HCT116 (cell line): ENCODE results near the gene RBM47. TPM values are rescaled to one million over a fixed set of nuclear protein-coding genes. Genes with fewer than 3 reads are reported as not detected.

Source experiments
- ATAC-seq: fragments of 200-7000 bp; cut with Tn5 transposase; 2 replicates; pipeline ENCODE4 v1.9.1; 2020; ENCODE audit warnings: mild to moderate bottlenecking, moderate library complexity
- BruUV-seq: library from RNA; stranded (reverse); fragments of 400-500 nt; replicated peaks from 2 replicates; lab custom pipeline; 2021; lab: Mats Ljungman, UMichigan
- CTCF ChIA-PET: fragments of 300-600 bp; sonication (Branson Sonifier 250); formaldehyde crosslinking; loops from one replicate; lab custom pipeline; 2021; ENCODE audit warnings: antibody characterized with exemption; lab: Charles Lee
- POLR2A ChIA-PET: fragments of 300-600, 350-600 bp; sonication (Branson Sonifier 250); formaldehyde crosslinking; loops from one replicate; lab custom pipeline; 2021; ENCODE audit warnings: antibody characterized with exemption; lab: Charles Lee
- RAD21 ChIA-PET, 2 experiments: fragments of 300-600 bp; sonication (Branson Sonifier 250); formaldehyde crosslinking; loops; one replicate each; lab custom pipeline; 2023; ENCODE audit warnings: low total read pairs in 2 of 2; ENCODE audit not compliant: uncharacterized antibody in 2 of 2, unreplicated experiment in 2 of 2, low non-redundant PET in 1 of 2; lab: Charles Lee
- DNase-seq: peaks from one replicate; pipeline ENCODE4 v3.0.0-alpha.2; 2010; ENCODE audit warnings: low read depth, low spot score
- H2AFZ ChIP-seq: fragments of 200-600 bp; shearing (Covaris generic), sonication (generic); 2 replicates; pipeline ENCODE4 v1.6.1; 2017; ENCODE audit warnings: low read depth, mixed run types, mixed read lengths, antibody characterized with exemption, low read length; ENCODE audit not compliant: poor library complexity, severe bottlenecking
- H3K27ac ChIP-seq: 2 replicates; pipeline ENCODE4 v1.5.1; 2012; ENCODE audit warnings: low read depth, low read length
- H3K27me3 ChIP-seq: fragments of 200-600 bp; sonication (generic); 2 replicates; pipeline ENCODE4 v1.6.1; 2016; ENCODE audit warnings: mixed run types, low read length, mixed read lengths; ENCODE audit not compliant: insufficient read depth
- H3K36me3 ChIP-seq, 2 experiments: fragments of 200-500 bp in 1 of 2; fragments of 200-600 bp in 1 of 2; sonication (Bioruptor generic) in 1 of 2; sonication (generic) in 1 of 2; 2 replicates each; pipeline versions ENCODE4 v1.5.1 to v1.6.1; 2014 to 2016; ENCODE audit warnings: low read length in 2 of 2, inconsistent platforms in 1 of 2, mixed read lengths in 1 of 2, mixed run types in 1 of 2; ENCODE audit not compliant: insufficient read depth in 2 of 2, control insufficient read depth in 1 of 2
- H3K4me1 ChIP-seq, 2 experiments: fragments of 200-600 bp in 1 of 2; sonication (generic) in 1 of 2; 2 replicates each; pipeline versions ENCODE4 v1.5.1 to v1.6.1; 2012 to 2017; ENCODE audit warnings: low read length in 2 of 2, inconsistent platforms in 1 of 2, mild to moderate bottlenecking in 1 of 2, mixed read lengths in 1 of 2, mixed run types in 1 of 2, moderate library complexity in 1 of 2; ENCODE audit not compliant: insufficient read depth in 2 of 2, control insufficient read depth in 1 of 2
- H3K4me2 ChIP-seq: fragments of 200-600 bp; sonication (generic); 2 replicates; pipeline ENCODE4 v1.6.1; 2017; ENCODE audit warnings: mixed run types, low read length, mixed read lengths
- H3K4me3 ChIP-seq, 2 experiments: fragments of 200-600 bp in 1 of 2; sonication (generic) in 1 of 2; replicated peaks in 1 of 2; 2 replicates each; pipeline ENCODE4 v1.5.1; 2011 to 2016; ENCODE audit warnings: low read length in 2 of 2, control low read depth in 1 of 2, low read depth in 1 of 2, mild to moderate bottlenecking in 1 of 2, mixed read lengths in 1 of 2, mixed run types in 1 of 2
- H3K79me2 ChIP-seq: fragments of 200-600 bp; sonication (generic); 2 replicates; pipeline ENCODE4 v1.6.1; 2017; ENCODE audit warnings: mild to moderate bottlenecking, mixed run types, low read length, moderate library complexity, mixed read lengths; ENCODE audit not compliant: insufficient read depth
- H3K9ac ChIP-seq: fragments of 200-600 bp; sonication (generic); 2 replicates; pipeline ENCODE4 v1.6.1; 2016; ENCODE audit warnings: low read length, mixed read lengths
- H3K9me2 ChIP-seq: fragments of 200-600 bp; sonication (generic), shearing (Covaris generic); 2 replicates; pipeline ENCODE4 v1.6.1; 2017; ENCODE audit warnings: mixed run types, mild to moderate bottlenecking, moderate library complexity; ENCODE audit not compliant: insufficient read depth
- H3K9me3 ChIP-seq, 2 experiments: fragments of 200-500 bp in 1 of 2; fragments of 200-600 bp in 1 of 2; sonication (Bioruptor generic) in 1 of 2; sonication (generic) in 1 of 2; 2 replicates each; pipeline ENCODE4 v1.6.1; 2014 to 2017; ENCODE audit warnings: low read length in 2 of 2, mixed read lengths in 2 of 2, inconsistent platforms in 1 of 2, low read depth in 1 of 2, mild to moderate bottlenecking in 1 of 2, mixed run types in 1 of 2, moderate library complexity in 1 of 2; ENCODE audit not compliant: control insufficient read depth in 1 of 2, insufficient read depth in 1 of 2
- H4K20me1 ChIP-seq: fragments of 200-600 bp; sonication (generic), shearing (Covaris generic); 2 replicates; pipeline ENCODE4 v1.6.1; 2017; ENCODE audit warnings: mixed run types, mild to moderate bottlenecking, moderate library complexity; ENCODE audit not compliant: insufficient read depth
- CBX3 ChIP-seq: IDR thresholded peaks from 2 replicates; pipeline ENCODE4 v1.6.1; 2012; ENCODE audit warnings: low read depth
- EGR1 ChIP-seq: IDR thresholded peaks from 2 replicates; pipeline ENCODE4 v1.6.1; 2012; ENCODE audit warnings: low read depth
- ELF1 ChIP-seq: IDR thresholded peaks from 2 replicates; pipeline ENCODE4 v1.6.1; 2012; ENCODE audit warnings: low read depth, borderline replicate concordance
- EZH2phosphoT487 ChIP-seq: fragments of 200-600 bp; IDR thresholded peaks from 2 replicates; pipeline ENCODE4 v1.6.1; 2018; ENCODE audit warnings: antibody characterized with exemption, borderline replicate concordance
- FOSL1 ChIP-seq: IDR thresholded peaks from 2 replicates; pipeline ENCODE4 v1.6.1; 2012; ENCODE audit warnings: low read depth
- JUND ChIP-seq: IDR thresholded peaks from 2 replicates; pipeline ENCODE4 v1.6.1; 2012
- POLR2A ChIP-seq: IDR thresholded peaks from 2 replicates; pipeline ENCODE4 v1.7.0; 2011; ENCODE audit warnings: borderline replicate concordance; ENCODE audit not compliant: insufficient read depth, insufficient read length; ENCODE audit errors: extremely low read depth
- POLR2AphosphoS5 ChIP-seq: IDR thresholded peaks from 2 replicates; pipeline ENCODE4 v1.6.1; 2011; ENCODE audit warnings: mild to moderate bottlenecking, low read depth, low read length, moderate library complexity
- RAD21 ChIP-seq: IDR thresholded peaks from 2 replicates; pipeline ENCODE4 v1.6.1; 2012; ENCODE audit warnings: low read depth, mild to moderate bottlenecking
- TCF7L2 ChIP-seq: IDR thresholded peaks from 2 replicates; pipeline ENCODE4 v1.7.0; 2011; ENCODE audit warnings: borderline replicate concordance, inconsistent platforms; ENCODE audit not compliant: insufficient read depth, insufficient read length; ENCODE audit errors: extremely low read depth
- ZFX ChIP-seq: fragments of 450-650 bp; IDR thresholded peaks from 2 replicates; pipeline ENCODE4 v1.6.1; 2017
- ZNF274 ChIP-seq: fragments of 200-500 bp; sonication (Bioruptor generic); IDR thresholded peaks from 2 replicates; pipeline ENCODE4 v1.6.1; 2014; ENCODE audit warnings: mild to moderate bottlenecking, low read depth, low read length, inconsistent platforms
- intact Hi-C: fragments of 100-400 bp; cut with micrococcal nuclease; formaldehyde crosslinking; loops from 2 replicates; pipeline ENCODE4 v1.10.0; 2022
- total RNA-seq: library from RNA; stranded (reverse); gene quantifications from one replicate; pipeline ENCODE4 v1.2.1, GENCODE V29; 2021; ENCODE audit not compliant: unreplicated experiment

Gene RBM47
- total RNA-seq, 1 experiment from 2014 or later = 22.2 TPM

DNA sequence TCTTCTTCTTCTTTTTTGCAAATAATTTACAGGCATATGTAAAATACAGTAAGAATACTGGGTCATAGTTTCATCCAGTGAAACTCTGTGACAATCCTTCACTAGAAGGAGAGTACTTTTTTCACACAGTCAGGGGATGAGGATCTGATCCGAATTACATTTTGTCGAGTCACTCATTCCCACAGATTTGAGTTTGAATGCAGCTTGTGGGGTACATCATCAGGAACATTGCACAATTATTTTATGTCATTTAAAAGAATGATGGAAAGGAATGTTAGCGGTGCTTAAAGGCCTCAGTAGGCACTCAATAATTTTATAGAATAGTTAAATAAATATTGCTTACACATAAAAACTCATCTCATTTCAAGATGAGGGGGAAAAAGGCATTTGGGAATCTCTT lies 205.9 kb downstream of the RBM47 start:
- ATAC-seq (no peak), DNase-seq (no peak)
- H3K4me2 ChIP-seq = no peak overlapping the region
- no peaks in the 10 kb centered on the region for H3K9me3 ChIP-seq
- no peak overlapping the region for H3K4me3 ChIP-seq
- TF ChIP-seq POLR2A (no peak), RAD21 (no peak), EGR1 (no peak), FOSL1 (no peak), ELF1 (no peak), JUND (no peak), EZH2phosphoT487 (no peak)
- CTCF ChIA-PET = no interaction called here
- POLR2A ChIA-PET = no interaction called here
- no peak overlapping the region for H3K9ac ChIP-seq
- BruUV-seq = no TSS peak
- RAD21 ChIA-PET = no interaction called here
- H3K36me3 ChIP-seq = no peaks in the 10 kb centered on the region
- H2AFZ ChIP-seq = no peak overlapping the region
- no peak overlapping the region for H3K27ac ChIP-seq
- intact Hi-C loops = no loop called here
- no peaks in the 10 kb centered on the region for H3K9me2 ChIP-seq
- no peaks in the 10 kb centered on the region for H3K79me2 ChIP-seq
- H3K27me3 ChIP-seq = no peaks in the 10 kb centered on the region
- H3K4me1 ChIP-seq = peaks cover 0 to under 1% of the 10 kb centered on the region in 2 experiments; a peak in 2 of 4 replicates
- H4K20me1 ChIP-seq = no peaks in the 10 kb centered on the region

DNA sequence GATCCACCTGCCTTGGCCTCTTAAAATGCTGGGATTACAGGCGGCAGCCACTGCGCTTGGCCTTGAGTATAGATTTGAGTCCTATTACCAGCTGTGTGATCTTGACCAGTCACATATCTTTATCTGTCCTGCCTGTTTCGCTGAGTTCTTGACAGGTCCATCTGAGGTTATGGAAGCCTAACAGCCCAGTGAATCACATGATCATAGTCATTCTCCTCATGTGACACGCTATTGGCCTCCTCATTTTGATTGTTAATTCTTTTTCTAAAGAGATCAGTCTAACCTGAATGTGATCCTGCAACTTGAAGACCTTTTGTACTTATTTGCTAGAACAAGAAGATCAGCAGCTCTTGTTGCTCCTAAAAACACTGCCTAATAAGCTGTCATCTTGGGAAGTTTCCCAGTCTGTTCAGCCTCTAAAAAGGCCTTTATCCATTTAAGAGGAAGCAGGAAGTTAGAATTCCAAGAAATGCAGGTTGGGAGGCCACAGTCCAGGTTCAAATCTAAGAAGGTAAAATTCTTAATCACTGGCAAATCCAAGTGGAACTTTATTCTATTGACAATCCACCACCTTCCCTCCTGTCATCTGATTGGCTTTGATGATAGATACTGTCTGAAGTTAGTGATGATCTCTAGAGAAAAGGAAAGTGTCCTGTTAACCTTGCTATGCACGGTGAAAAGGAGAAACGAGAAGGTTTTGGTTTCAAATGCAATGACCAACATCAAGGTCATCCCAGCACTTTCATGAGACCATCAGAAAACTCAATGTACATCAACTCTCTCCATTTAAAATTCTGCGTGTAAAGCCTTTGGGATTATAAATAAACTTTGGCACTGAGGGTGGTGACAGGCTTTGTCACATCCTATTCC lies 207.6 kb downstream of the RBM47 start:
- Histone ChIP-seq H3K4me3 (no peak overlapping the region), H3K9me2 (no peaks in the 10 kb centered on the region), H3K4me2 (no peak overlapping the region), H3K4me1 (peaks cover 0 to 7% of the 10 kb centered on the region in 2 experiments; a peak in 2 of 4 replicates), H3K27me3 (no peaks in the 10 kb centered on the region), H3K36me3 (no peaks in the 10 kb centered on the region), H3K9me3 (no peaks in the 10 kb centered on the region), H2AFZ (no peak overlapping the region), H3K27ac (no peak overlapping the region), H4K20me1 (no peaks in the 10 kb centered on the region), H3K79me2 (no peaks in the 10 kb centered on the region), H3K9ac (no peak overlapping the region)
- TF ChIP-seq POLR2AphosphoS5 = no peak
- no peak for TF ChIP-seq ZNF274
- TF ChIP-seq POLR2A = no peak
- no peak for TF ChIP-seq CBX3
- TF ChIP-seq JUND = no peak
- TF ChIP-seq TCF7L2 = no peak
- no peak for TF ChIP-seq ZFX
- ATAC-seq (no peak), DNase-seq (no peak)
- RAD21 ChIA-PET = no interaction called here
- no TSS peak for BruUV-seq
- intact Hi-C loops = no loop called here
- POLR2A ChIA-PET = no interaction called here
- CTCF ChIA-PET = no interaction called here
